K562 (cell line): ENCODE data around the gene CACNA2D4.

Experiments
- CBX3 ChIP-seq, 2 experiments: IDR thresholded peaks; 1 replicate in 1 of 2; 2 replicates in 1 of 2; pipeline ENCODE4 v1.6.1; 2012; ENCODE audit warnings: inconsistent platforms in 2 of 2, low read length in 2 of 2, borderline replicate concordance in 1 of 2, control low read depth in 1 of 2
- FOXJ3 ChIP-seq: sonication (generic); formaldehyde crosslinking; IDR thresholded peaks from 2 replicates; pipeline ENCODE4 v1.4.0; 2020; ENCODE audit warnings: mild to moderate bottlenecking, missing genetic modification reagents
- HOXB6 ChIP-seq: fragments of 250-450 bp; sonication (Bioruptor Pico); IDR thresholded peaks from 2 replicates; pipeline ENCODE4 v1.5.1; 2022; ENCODE audit warnings: mild to moderate bottlenecking, borderline replicate concordance
- NFATC3 ChIP-seq: fragments of 450-650 bp; IDR thresholded peaks from 2 replicates; pipeline ENCODE4 v1.6.1; 2017; ENCODE audit warnings: mild to moderate bottlenecking
- NKRF ChIP-seq: fragments of 450-650 bp; IDR thresholded peaks from 2 replicates; pipeline ENCODE4 v1.6.1; 2016; ENCODE audit warnings: borderline replicate concordance
- POLR2A ChIP-seq: fragments of 450-650 bp; conservative IDR thresholded peaks from 2 replicates; pipeline ENCODE4 v1.6.1; 2016
- PREB ChIP-seq: sonication (generic); formaldehyde crosslinking; IDR thresholded peaks from 2 replicates; pipeline ENCODE4 v1.8.1; 2023; ENCODE audit warnings: mild to moderate bottlenecking, missing genetic modification reagents
- REST ChIP-seq, 2 experiments: fragments of 450-650 bp; formaldehyde crosslinking in 1 of 2; IDR thresholded peaks; 2 replicates each; pipeline versions ENCODE4 v1.4.0 to v1.6.1; 2014 to 2020; ENCODE audit warnings: mild to moderate bottlenecking in 2 of 2, borderline replicate concordance in 1 of 2, low read depth in 1 of 2
- TEAD2 ChIP-seq: fragments of 450-650 bp; IDR thresholded peaks from 2 replicates; pipeline ENCODE4 v1.6.1; 2016; ENCODE audit warnings: missing genetic modification characterization, control low read depth, missing compliant biosample characterization
- ZBED1 ChIP-seq: IDR thresholded peaks from 2 replicates; pipeline ENCODE4 v1.6.1; 2014
- ZBTB9 ChIP-seq: fragments of 450-650 bp; formaldehyde crosslinking; IDR thresholded peaks from 2 replicates; pipeline ENCODE4 v1.4.0; 2020; ENCODE audit warnings: mild to moderate bottlenecking, moderate library complexity
- ZNF274 ChIP-seq: IDR thresholded peaks from 2 replicates; pipeline ENCODE4 v1.6.1; 2011; ENCODE audit warnings: low read depth, mild to moderate bottlenecking, low read length, moderate library complexity, borderline replicate concordance
- TF ChIP-seq, protein P1 (sequence below), 3 experiments: IDR thresholded peaks in 2 of 3; conservative IDR thresholded peaks in 1 of 3; 2 replicates each; pipeline ENCODE4 v1.5.1; 2011 to 2012; ENCODE audit warnings: low read length in 3 of 3, mild to moderate bottlenecking in 3 of 3, control low read depth in 2 of 3, improper control_type of control experiment in 1 of 3, inconsistent platforms in 1 of 3, low read depth in 1 of 3, mixed read lengths in 1 of 3, moderate library complexity in 1 of 3; ENCODE audit not compliant: insufficient read depth in 2 of 3

DNA sequence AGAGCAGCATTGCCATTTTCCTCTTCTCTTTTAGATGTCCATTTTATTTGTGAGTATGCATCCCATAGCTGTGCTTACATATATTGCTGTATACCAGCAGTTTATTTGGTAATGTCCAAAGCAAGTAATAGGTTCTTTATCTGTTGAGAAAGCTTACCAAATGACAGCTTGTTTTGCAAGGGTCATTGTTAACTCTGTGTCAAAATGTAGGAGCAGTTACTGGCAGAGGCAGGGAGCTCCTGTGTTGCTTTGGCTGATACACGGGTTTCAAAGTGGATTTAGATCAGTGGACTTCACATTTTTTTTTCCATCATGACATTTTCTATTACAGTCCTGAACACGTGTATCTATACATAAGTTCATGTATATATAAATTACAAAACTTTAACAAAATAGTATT lies 136.2 kb downstream of the CACNA2D4 start:
- TF ChIP-seq ZNF274 (no peak), REST (IDR thresholded peaks at IDR 0.05; ENCODE audit: borderline replicate concordance) (no peak), REST (CRISPR knock-in tag; IDR thresholded peaks at IDR 0.05; ENCODE audit: low read depth) (no peak), CBX3 (IDR thresholded peaks at IDR 0.05; ENCODE audit: borderline replicate concordance in 1 of 2, low read length in 2 of 2) (no peak), ZBTB9 (no peak), HOXB6 (no peak), NKRF (no peak), PREB (CRISPR knock-in tag) (no peak), FOXJ3 (CRISPR knock-in tag) (no peak), ZBED1 (no peak), POLR2A (no peak), NFATC3 (no peak), TEAD2 (no peak)
- TF ChIP-seq, protein P1, sequence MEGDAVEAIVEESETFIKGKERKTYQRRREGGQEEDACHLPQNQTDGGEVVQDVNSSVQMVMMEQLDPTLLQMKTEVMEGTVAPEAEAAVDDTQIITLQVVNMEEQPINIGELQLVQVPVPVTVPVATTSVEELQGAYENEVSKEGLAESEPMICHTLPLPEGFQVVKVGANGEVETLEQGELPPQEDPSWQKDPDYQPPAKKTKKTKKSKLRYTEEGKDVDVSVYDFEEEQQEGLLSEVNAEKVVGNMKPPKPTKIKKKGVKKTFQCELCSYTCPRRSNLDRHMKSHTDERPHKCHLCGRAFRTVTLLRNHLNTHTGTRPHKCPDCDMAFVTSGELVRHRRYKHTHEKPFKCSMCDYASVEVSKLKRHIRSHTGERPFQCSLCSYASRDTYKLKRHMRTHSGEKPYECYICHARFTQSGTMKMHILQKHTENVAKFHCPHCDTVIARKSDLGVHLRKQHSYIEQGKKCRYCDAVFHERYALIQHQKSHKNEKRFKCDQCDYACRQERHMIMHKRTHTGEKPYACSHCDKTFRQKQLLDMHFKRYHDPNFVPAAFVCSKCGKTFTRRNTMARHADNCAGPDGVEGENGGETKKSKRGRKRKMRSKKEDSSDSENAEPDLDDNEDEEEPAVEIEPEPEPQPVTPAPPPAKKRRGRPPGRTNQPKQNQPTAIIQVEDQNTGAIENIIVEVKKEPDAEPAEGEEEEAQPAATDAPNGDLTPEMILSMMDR (IDR thresholded peaks at IDR 0.05 in 2 of 3, conservative IDR thresholded peaks at IDR 0.05 in 1 of 3; ENCODE audit: insufficient read depth in 2 of 3, low read depth in 1 of 3, low read length in 3 of 3), result no peak
